HepG2 (cell line): ENCODE data around the gene PPP1R9A. TPM values are rescaled to one million over a fixed set of nuclear protein-coding genes. Genes with fewer than 3 reads are reported as not detected.
A peak's percentile ranks its signal among the peaks of the same experiment; 100 is the strongest.

Experiments
- ARNT ChIP-seq: fragments of 450-650 bp; IDR thresholded peaks from 2 replicates; pipeline ENCODE4 v1.6.1; 2017
- ATF1 ChIP-seq: IDR thresholded peaks from 2 replicates; pipeline ENCODE4 v1.6.1; 2016; ENCODE audit warnings: mild to moderate bottlenecking, control low read depth
- FOSL2 ChIP-seq: sonication (generic); formaldehyde crosslinking; IDR thresholded peaks from 2 replicates; pipeline ENCODE4 v1.4.0; 2020; ENCODE audit warnings: missing genetic modification reagents
- GABPB1 ChIP-seq: IDR thresholded peaks from 2 replicates; pipeline ENCODE4 v1.6.1; 2016; ENCODE audit warnings: mild to moderate bottlenecking, missing genetic modification reagents, moderate library complexity, missing compliant biosample characterization
- GMEB1 ChIP-seq: sonication (generic); formaldehyde crosslinking; IDR thresholded peaks from 2 replicates; pipeline ENCODE4 v1.5.1; 2020; ENCODE audit warnings: missing genetic modification reagents, mild to moderate bottlenecking, borderline replicate concordance
- JDP2 ChIP-seq: sonication (generic); formaldehyde crosslinking; IDR thresholded peaks from 2 replicates; pipeline ENCODE4 v1.8.1; 2022; ENCODE audit warnings: missing genetic modification reagents, borderline replicate concordance
- MBNL3 ChIP-seq: fragments of 250-450 bp; sonication (Bioruptor Pico); conservative IDR thresholded peaks from 2 replicates; pipeline ENCODE4 v1.8.0; 2022; ENCODE audit warnings: mild to moderate bottlenecking, inconsistent platforms
- PHF20 ChIP-seq: sonication (generic); formaldehyde crosslinking; IDR thresholded peaks from 2 replicates; pipeline ENCODE4 v1.5.0; 2020; ENCODE audit warnings: mild to moderate bottlenecking, missing genetic modification reagents
- RCOR2 ChIP-seq: IDR thresholded peaks from 2 replicates; pipeline ENCODE4 v1.6.1; 2016; ENCODE audit warnings: missing biosample characterization, missing genetic modification reagents
- REXO4 ChIP-seq: sonication (generic); formaldehyde crosslinking; IDR thresholded peaks from 2 replicates; pipeline ENCODE4 v1.8.0; 2022; ENCODE audit warnings: missing genetic modification reagents, mild to moderate bottlenecking, borderline replicate concordance
- SOX13 ChIP-seq, 3 experiments: fragments of 450-650 bp in 1 of 3; sonication (generic) in 1 of 3; formaldehyde crosslinking in 1 of 3; IDR thresholded peaks in 2 of 3; conservative IDR thresholded peaks in 1 of 3; 2 replicates each; pipeline versions ENCODE4 v1.5.0 to v1.6.1; 2016 to 2020; ENCODE audit warnings: antibody characterized with exemption in 1 of 3, mild to moderate bottlenecking in 1 of 3, missing compliant biosample characterization in 1 of 3, missing genetic modification reagents in 1 of 3, moderate library complexity in 1 of 3
- SP4 ChIP-seq: sonication (generic); formaldehyde crosslinking; IDR thresholded peaks from 2 replicates; pipeline ENCODE4 v1.8.1; 2023; ENCODE audit warnings: mild to moderate bottlenecking, missing genetic modification reagents
- TRIM24 ChIP-seq: sonication (generic); formaldehyde crosslinking; IDR thresholded peaks from 2 replicates; pipeline ENCODE4 v1.8.0; 2022; ENCODE audit warnings: mild to moderate bottlenecking, missing genetic modification reagents
- WIZ ChIP-seq: sonication (generic); formaldehyde crosslinking; IDR thresholded peaks from 2 replicates; pipeline ENCODE4 v1.5.1; 2020; ENCODE audit warnings: mild to moderate bottlenecking, missing genetic modification reagents
- YY1 ChIP-seq: IDR thresholded peaks from 2 replicates; pipeline ENCODE4 v1.6.1; 2011; ENCODE audit warnings: low read length, low read depth, moderate library complexity, mild to moderate bottlenecking; ENCODE audit not compliant: insufficient read depth, insufficient replicate concordance
- ZFYVE20 ChIP-seq: sonication (generic); formaldehyde crosslinking; IDR thresholded peaks from 2 replicates; pipeline ENCODE4 v1.8.0; 2023; ENCODE audit warnings: low read depth, mild to moderate bottlenecking, moderate library complexity, missing genetic modification reagents, borderline replicate concordance
- ZNF235 ChIP-seq: sonication (generic); formaldehyde crosslinking; IDR thresholded peaks from 2 replicates; pipeline ENCODE4 v1.8.1; 2023; ENCODE audit warnings: mild to moderate bottlenecking, missing genetic modification reagents, borderline replicate concordance
- polyA plus RNA-seq, 8 experiments: library from polyadenylated mRNA; depleted of rRNA in 3 of 8; stranded (reverse) in 7 of 8; unstranded in 1 of 8; fragments of >200 nt; fragmentation: Illumina TruSeq in 4 of 8; extraction: Trizol in 4 of 8; gene quantifications; 2 replicates each; pipeline versions ENCODE4 v1.2.1 to v1.2.3, GENCODE V29; 2011 to 2016; ENCODE audit warnings: low read depth in 4 of 8, missing spikeins in 1 of 8, mixed read lengths in 1 of 8; ENCODE audit not compliant: insufficient read depth in 1 of 8
- total RNA-seq, 5 experiments: library from RNA; depleted of rRNA; stranded (reverse); fragments of >200 nt; fragmentation: Illumina TruSeq; extraction: Trizol; gene quantifications; 2 replicates each; pipeline ENCODE4 v1.2.3, GENCODE V29; 2016; ENCODE audit warnings: low read depth in 1 of 5
- TF ChIP-seq, protein P1 (sequence below): sonication (generic); formaldehyde crosslinking; IDR thresholded peaks from 2 replicates; pipeline ENCODE4 v1.4.0; 2020; ENCODE audit warnings: mild to moderate bottlenecking, missing genetic modification reagents, borderline replicate concordance
- TF ChIP-seq, protein P2 (sequence below): sonication (generic); formaldehyde crosslinking; IDR thresholded peaks from 2 replicates; pipeline ENCODE4 v1.4.0; 2020; ENCODE audit warnings: missing genetic modification reagents
- TF ChIP-seq, protein P3 (sequence below): sonication (generic); formaldehyde crosslinking; IDR thresholded peaks from 2 replicates; pipeline ENCODE4 v1.5.0; 2020; ENCODE audit warnings: missing genetic modification reagents

Gene PPP1R9A
- total and polyA plus RNA-seq, 2 of the 13 experiments (the other 11 are each of a cell fraction or from before 2014, with no cell fraction given), result 11.4 to 31.9 TPM

DNA sequence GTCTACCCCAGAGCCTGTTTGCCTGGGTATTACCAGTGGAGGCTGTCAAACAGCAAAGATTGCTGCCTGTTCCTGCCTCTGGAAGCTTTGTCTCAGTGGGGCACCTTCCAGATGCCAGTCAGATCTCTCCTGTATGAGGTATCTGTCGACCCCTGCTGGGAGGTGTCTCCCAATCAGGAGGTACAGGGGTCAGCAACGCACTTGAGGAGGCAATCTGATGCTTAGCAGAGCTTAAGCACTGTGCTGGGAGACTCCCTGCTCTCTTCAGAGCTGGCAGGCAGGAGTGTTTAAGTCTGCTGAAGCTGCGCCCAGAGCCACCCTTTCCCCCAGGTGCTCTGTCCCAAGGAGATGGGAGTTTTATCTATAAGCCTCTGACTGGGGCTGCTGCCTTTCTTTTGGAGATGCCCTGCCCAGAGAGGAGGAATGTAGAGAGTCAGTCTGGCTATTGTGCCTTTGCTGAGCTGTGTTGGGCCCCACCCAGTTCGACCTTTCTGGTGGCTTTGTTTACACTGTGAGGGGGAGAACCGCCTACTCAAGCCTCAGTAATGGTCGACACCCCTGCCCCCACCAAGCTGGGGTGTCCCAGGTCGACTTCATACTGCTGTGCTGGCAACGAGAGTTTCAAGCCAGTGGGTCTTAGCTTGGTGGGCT lies 62.2 kb downstream of the PPP1R9A start (continued):
- TF ChIP-seq, protein P1, sequence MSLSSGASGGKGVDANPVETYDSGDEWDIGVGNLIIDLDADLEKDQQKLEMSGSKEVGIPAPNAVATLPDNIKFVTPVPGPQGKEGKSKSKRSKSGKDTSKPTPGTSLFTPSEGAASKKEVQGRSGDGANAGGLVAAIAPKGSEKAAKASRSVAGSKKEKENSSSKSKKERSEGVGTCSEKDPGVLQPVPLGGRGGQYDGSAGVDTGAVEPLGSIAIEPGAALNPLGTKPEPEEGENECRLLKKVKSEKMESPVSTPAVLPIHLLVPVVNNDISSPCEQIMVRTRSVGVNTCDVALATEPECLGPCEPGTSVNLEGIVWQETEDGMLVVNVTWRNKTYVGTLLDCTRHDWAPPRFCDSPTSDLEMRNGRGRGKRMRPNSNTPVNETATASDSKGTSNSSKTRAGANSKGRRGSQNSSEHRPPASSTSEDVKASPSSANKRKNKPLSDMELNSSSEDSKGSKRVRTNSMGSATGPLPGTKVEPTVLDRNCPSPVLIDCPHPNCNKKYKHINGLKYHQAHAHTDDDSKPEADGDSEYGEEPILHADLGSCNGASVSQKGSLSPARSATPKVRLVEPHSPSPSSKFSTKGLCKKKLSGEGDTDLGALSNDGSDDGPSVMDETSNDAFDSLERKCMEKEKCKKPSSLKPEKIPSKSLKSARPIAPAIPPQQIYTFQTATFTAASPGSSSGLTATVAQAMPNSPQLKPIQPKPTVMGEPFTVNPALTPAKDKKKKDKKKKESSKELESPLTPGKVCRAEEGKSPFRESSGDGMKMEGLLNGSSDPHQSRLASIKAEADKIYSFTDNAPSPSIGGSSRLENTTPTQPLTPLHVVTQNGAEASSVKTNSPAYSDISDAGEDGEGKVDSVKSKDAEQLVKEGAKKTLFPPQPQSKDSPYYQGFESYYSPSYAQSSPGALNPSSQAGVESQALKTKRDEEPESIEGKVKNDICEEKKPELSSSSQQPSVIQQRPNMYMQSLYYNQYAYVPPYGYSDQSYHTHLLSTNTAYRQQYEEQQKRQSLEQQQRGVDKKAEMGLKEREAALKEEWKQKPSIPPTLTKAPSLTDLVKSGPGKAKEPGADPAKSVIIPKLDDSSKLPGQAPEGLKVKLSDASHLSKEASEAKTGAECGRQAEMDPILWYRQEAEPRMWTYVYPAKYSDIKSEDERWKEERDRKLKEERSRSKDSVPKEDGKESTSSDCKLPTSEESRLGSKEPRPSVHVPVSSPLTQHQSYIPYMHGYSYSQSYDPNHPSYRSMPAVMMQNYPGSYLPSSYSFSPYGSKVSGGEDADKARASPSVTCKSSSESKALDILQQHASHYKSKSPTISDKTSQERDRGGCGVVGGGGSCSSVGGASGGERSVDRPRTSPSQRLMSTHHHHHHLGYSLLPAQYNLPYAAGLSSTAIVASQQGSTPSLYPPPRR, result no peak; the same call in 1 of the 2 replicates
- TF ChIP-seq WIZ (no peak), SP4 (CRISPR knock-in tag) (no peak), FOSL2 (CRISPR knock-in tag) (peak; percentile 50), ARNT (no peak), GMEB1 (CRISPR knock-in tag) (no peak), REXO4 (CRISPR knock-in tag) (no peak), SOX13 (IDR thresholded peaks at IDR 0.05) (no peak), SOX13 (CRISPR knock-in tag; conservative IDR thresholded peaks at IDR 0.05 in 1 of 2, IDR thresholded peaks at IDR 0.05 in 1 of 2) (peak in 1 of 2 experiments; percentile 84; a peak in 2 of 4 replicates), TRIM24 (CRISPR knock-in tag) (no peak), GABPB1 (CRISPR knock-in tag) (no peak), ZNF235 (CRISPR knock-in tag) (no peak), PHF20 (no peak), ZFYVE20 (CRISPR knock-in tag) (no peak), MBNL3 (CRISPR knock-in tag) (no peak), JDP2 (no peak), ATF1 (CRISPR knock-in tag) (no peak), RCOR2 (CRISPR knock-in tag) (no peak), YY1 (peak; percentile 35)
- TF ChIP-seq, protein P2, sequence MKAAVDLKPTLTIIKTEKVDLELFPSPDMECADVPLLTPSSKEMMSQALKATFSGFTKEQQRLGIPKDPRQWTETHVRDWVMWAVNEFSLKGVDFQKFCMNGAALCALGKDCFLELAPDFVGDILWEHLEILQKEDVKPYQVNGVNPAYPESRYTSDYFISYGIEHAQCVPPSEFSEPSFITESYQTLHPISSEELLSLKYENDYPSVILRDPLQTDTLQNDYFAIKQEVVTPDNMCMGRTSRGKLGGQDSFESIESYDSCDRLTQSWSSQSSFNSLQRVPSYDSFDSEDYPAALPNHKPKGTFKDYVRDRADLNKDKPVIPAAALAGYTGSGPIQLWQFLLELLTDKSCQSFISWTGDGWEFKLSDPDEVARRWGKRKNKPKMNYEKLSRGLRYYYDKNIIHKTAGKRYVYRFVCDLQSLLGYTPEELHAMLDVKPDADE (CRISPR knock-in tag), result no peak
- TF ChIP-seq, protein P3, sequence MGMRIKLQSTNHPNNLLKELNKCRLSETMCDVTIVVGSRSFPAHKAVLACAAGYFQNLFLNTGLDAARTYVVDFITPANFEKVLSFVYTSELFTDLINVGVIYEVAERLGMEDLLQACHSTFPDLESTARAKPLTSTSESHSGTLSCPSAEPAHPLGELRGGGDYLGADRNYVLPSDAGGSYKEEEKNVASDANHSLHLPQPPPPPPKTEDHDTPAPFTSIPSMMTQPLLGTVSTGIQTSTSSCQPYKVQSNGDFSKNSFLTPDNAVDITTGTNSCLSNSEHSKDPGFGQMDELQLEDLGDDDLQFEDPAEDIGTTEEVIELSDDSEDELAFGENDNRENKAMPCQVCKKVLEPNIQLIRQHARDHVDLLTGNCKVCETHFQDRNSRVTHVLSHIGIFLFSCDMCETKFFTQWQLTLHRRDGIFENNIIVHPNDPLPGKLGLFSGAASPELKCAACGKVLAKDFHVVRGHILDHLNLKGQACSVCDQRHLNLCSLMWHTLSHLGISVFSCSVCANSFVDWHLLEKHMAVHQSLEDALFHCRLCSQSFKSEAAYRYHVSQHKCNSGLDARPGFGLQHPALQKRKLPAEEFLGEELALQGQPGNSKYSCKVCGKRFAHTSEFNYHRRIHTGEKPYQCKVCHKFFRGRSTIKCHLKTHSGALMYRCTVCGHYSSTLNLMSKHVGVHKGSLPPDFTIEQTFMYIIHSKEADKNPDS (CRISPR knock-in tag), result no peak
